Measurements from ENCODE around the gene HSCB. TPM values are rescaled to one million over a fixed set of nuclear protein-coding genes. Genes with fewer than 3 reads are reported as not detected.

HSCB gene
- total RNA-seq, 3 donors from 2014 or later (not counting 1 experiment from before 2014, with no cell fraction given), result 11.4 to 13.6 (median 12.3) TPM

DNA sequence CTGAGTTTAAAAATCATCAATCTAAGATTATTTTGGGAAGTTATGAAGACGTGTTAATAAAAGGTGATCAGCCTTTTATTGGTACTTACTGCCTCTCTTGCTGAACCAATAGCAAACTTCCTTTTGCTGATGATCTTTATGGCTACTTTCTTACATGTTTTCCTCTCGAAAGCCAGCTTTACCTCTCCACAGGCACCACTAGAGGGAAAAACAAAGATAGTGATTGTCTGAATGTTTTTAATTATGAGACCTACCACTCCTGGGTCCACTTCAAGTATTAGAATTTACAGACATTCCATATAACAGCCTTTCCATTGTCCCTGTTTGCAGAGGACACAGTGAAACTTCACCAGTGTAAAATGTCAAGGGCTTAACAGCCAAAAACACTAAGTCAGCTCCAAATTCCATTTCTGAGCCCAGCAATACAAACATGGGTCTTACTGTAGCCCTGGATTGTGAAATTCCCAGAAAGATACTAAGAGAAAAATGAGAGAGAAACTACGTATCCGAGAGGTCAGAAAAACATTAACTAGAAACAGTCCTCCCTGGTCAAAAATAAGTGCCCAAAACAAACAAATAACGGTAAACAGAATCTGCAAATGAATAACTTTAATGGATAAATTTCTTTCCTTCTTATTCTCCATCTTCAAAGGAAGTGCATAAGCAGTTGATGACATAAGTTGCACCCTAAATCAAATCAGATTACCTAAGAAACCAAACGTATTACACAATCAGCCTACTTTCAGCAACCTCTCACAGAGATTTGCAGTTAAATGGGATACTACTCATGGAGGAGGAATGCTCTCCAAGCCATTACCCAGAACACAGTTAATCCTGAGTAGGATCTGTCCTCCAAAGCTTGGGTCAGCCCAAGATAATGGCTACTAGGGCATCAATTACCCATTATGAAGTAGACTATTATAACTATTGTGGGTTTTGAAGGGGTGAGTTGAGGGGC, 29.7 kb upstream of the HSCB start:
- H3K27ac Mint-ChIP-seq, result no peak overlapping the region
- no peak for ATAC-seq

DNA sequence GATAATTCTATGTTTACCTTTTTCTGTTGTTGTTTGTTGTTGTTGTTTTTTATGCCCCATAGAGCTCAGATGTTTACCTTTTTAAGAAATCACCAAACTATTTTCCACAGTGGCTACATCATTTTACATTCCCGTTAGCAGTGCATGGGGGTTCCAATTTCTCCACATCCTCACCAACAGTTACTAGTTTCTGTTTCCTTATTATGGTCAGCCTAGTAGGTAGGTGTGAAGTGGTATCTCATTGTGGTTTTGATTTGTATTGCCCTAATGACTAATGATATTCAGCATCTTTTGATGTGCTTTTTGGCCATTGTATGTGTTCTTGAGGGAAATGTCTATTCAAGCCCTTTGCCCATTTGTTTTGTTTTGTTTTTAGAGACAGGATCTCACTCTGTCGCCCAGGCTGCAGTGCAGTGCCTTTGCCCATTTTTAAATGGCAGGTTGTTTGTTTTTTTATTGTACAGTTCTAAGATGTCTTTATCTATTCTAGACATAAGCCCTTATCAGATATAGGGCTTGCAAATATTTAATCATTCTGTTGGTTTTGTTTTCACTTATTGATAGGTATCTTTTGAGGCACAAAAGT, 27.7 kb upstream of the HSCB start:
- H3K27me3 Mint-ChIP-seq (ENCODE audit: low read depth in 2 of 2), result no peaks in the 10 kb centered on the region
- intact Hi-C loops (cut with micrococcal nuclease), result no loop called here
- ATAC-seq (peak; percentile 60 to 79 (median 70)), DNase-seq (peak in 1 of 2 donors; percentile 17)
- no peak overlapping the region for H3K27ac ChIP-seq (ENCODE audit: low read length)
- no peaks in the 10 kb centered on the region for H3K36me3 Mint-ChIP-seq
- no peaks in the 10 kb centered on the region for H3K9me3 ChIP-seq (ENCODE audit: control insufficient read depth, insufficient read depth, low read length)
- WGBS (ENCODE audit: insufficient coverage), result no CpG with 5 or more reads among the region's 2 CpGs
- no peak overlapping the region for H3K4me3 ChIP-seq (ENCODE audit: low read length)
- no peak overlapping the region for H3K4me3 Mint-ChIP-seq
- peaks cover 13 to 14% of the 10 kb centered on the region in 2 donors for H3K4me1 Mint-ChIP-seq
- TF ChIP-seq, protein P1, sequence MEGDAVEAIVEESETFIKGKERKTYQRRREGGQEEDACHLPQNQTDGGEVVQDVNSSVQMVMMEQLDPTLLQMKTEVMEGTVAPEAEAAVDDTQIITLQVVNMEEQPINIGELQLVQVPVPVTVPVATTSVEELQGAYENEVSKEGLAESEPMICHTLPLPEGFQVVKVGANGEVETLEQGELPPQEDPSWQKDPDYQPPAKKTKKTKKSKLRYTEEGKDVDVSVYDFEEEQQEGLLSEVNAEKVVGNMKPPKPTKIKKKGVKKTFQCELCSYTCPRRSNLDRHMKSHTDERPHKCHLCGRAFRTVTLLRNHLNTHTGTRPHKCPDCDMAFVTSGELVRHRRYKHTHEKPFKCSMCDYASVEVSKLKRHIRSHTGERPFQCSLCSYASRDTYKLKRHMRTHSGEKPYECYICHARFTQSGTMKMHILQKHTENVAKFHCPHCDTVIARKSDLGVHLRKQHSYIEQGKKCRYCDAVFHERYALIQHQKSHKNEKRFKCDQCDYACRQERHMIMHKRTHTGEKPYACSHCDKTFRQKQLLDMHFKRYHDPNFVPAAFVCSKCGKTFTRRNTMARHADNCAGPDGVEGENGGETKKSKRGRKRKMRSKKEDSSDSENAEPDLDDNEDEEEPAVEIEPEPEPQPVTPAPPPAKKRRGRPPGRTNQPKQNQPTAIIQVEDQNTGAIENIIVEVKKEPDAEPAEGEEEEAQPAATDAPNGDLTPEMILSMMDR (IDR thresholded peaks at IDR 0.05), result no peak
- H3K36me3 ChIP-seq (ENCODE audit: control insufficient read depth, insufficient read depth, low read length), result no peaks in the 10 kb centered on the region
- H3K4me1 ChIP-seq (ENCODE audit: control insufficient read depth, insufficient read depth, low read length), result peaks cover 7% of the 10 kb centered on the region
- no peak overlapping the region for H3K27ac Mint-ChIP-seq
- H3K9me3 Mint-ChIP-seq, result no peaks in the 10 kb centered on the region
- H3K27me3 ChIP-seq (ENCODE audit: control insufficient read depth, insufficient read depth, low read length), result no peaks in the 10 kb centered on the region

More for the DNA sequence above, 29.7 kb upstream of the HSCB start:
- 96% methylated on average over 5 of the region's 6 CpGs for WGBS (ENCODE audit: insufficient coverage)
- TF ChIP-seq, protein P1 (IDR thresholded peaks at IDR 0.05), result no peak
- no peaks in the 10 kb centered on the region for H3K36me3 Mint-ChIP-seq
- H3K4me3 Mint-ChIP-seq, result no peak overlapping the region
- no peak for DNase-seq
- intact Hi-C loops (cut with micrococcal nuclease), result no loop called here
- no peak overlapping the region for H3K4me3 ChIP-seq (ENCODE audit: low read length)
- no peaks in the 10 kb centered on the region for H3K27me3 ChIP-seq (ENCODE audit: control insufficient read depth, insufficient read depth, low read length)
- H3K36me3 ChIP-seq (ENCODE audit: control insufficient read depth, insufficient read depth, low read length), result no peaks in the 10 kb centered on the region
- H3K27me3 Mint-ChIP-seq (ENCODE audit: low read depth in 2 of 2), result no peaks in the 10 kb centered on the region
- H3K4me1 ChIP-seq (ENCODE audit: control insufficient read depth, insufficient read depth, low read length), result peaks cover 7% of the 10 kb centered on the region
- H3K27ac ChIP-seq (ENCODE audit: low read length), result no peak overlapping the region
- no peaks in the 10 kb centered on the region for H3K9me3 Mint-ChIP-seq
- H3K9me3 ChIP-seq (ENCODE audit: control insufficient read depth, insufficient read depth, low read length), result no peaks in the 10 kb centered on the region
- peaks cover 13 to 14% of the 10 kb centered on the region in 2 donors for H3K4me1 Mint-ChIP-seq

DNA sequence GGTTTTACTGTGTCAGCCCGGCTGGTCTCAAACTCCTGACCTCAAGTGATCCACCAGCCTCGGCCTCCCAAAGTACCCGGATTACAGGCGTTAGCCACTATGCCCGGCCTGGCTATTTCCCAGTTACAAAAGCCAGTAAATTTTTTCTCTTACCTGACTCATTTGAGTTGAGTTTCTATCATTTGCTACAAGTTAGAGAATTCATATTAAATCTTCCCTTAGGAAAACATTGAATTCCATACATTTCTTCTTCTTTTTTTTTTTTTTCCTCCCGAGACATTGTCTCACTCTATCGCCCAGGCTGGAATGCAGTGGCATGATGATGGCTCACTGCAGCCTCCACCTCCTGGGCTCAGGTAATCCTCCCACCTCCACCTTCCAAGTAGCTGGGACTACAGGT, 26.2 kb upstream of the HSCB start:
- no peaks in the 10 kb centered on the region for H3K27me3 Mint-ChIP-seq (ENCODE audit: low read depth in 2 of 2)
- no peaks in the 10 kb centered on the region for H3K9me3 Mint-ChIP-seq
- intact Hi-C loops (cut with micrococcal nuclease), result no loop called here
- Histone ChIP-seq H3K27me3 (ENCODE audit: control insufficient read depth, insufficient read depth, low read length) (no peaks in the 10 kb centered on the region), H3K27ac (ENCODE audit: low read length) (no peak overlapping the region), H3K4me3 (ENCODE audit: low read length) (no peak overlapping the region), H3K4me1 (ENCODE audit: control insufficient read depth, insufficient read depth, low read length) (peaks cover 7% of the 10 kb centered on the region), H3K9me3 (ENCODE audit: control insufficient read depth, insufficient read depth, low read length) (no peaks in the 10 kb centered on the region), H3K36me3 (ENCODE audit: control insufficient read depth, insufficient read depth, low read length) (no peaks in the 10 kb centered on the region)
- no peak for DNase-seq
- ATAC-seq, result no peak
- peaks cover 13 to 14% of the 10 kb centered on the region in 2 donors for H3K4me1 Mint-ChIP-seq
- no peak overlapping the region for H3K27ac Mint-ChIP-seq
- no peaks in the 10 kb centered on the region for H3K36me3 Mint-ChIP-seq
- WGBS (ENCODE audit: insufficient coverage), result 100% methylated on average over 7 of the region's 7 CpGs
- H3K4me3 Mint-ChIP-seq, result no peak overlapping the region
- TF ChIP-seq, protein P1 (IDR thresholded peaks at IDR 0.05), result no peak

Measured in natural killer cell (primary cell).